Ishikawa (cell line): ENCODE results near the gene TM9SF1.

ENCODE experiments used
- CEBPB ChIP-seq: IDR thresholded peaks from 2 replicates; pipeline ENCODE4 v1.6.1; 2012
- CREB1 ChIP-seq: IDR thresholded peaks from 2 replicates; pipeline ENCODE4 v1.6.1; 2012; ENCODE audit warnings: low read depth
- EGR1 ChIP-seq: IDR thresholded peaks from 2 replicates; pipeline ENCODE4 v1.6.1; 2012
- EP300 ChIP-seq: IDR thresholded peaks from 2 replicates; pipeline ENCODE4 v1.6.1; 2012; ENCODE audit warnings: borderline replicate concordance
- FOXM1 ChIP-seq: IDR thresholded peaks from 2 replicates; pipeline ENCODE4 v1.6.1; 2012; ENCODE audit warnings: low read depth, borderline replicate concordance
- NFIC ChIP-seq: IDR thresholded peaks from 2 replicates; pipeline ENCODE4 v1.6.1; 2012
- RAD21 ChIP-seq: IDR thresholded peaks from 2 replicates; pipeline ENCODE4 v1.6.1; 2012; ENCODE audit warnings: low read depth
- TAF1 ChIP-seq: IDR thresholded peaks from 2 replicates; pipeline ENCODE4 v1.6.1; 2012; ENCODE audit warnings: low read depth, mild to moderate bottlenecking
- TCF12 ChIP-seq: IDR thresholded peaks from 2 replicates; pipeline ENCODE4 v1.6.1; 2012; ENCODE audit warnings: low read depth
- TEAD4 ChIP-seq: IDR thresholded peaks from 2 replicates; pipeline ENCODE4 v1.6.1; 2012
- YY1 ChIP-seq: IDR thresholded peaks from 2 replicates; pipeline ENCODE4 v1.6.1; 2012; ENCODE audit warnings: low read depth
- ZBTB7A ChIP-seq: IDR thresholded peaks from 2 replicates; pipeline ENCODE4 v1.6.1; 2012; ENCODE audit warnings: low read depth
- TF ChIP-seq, protein P1 (sequence below): IDR thresholded peaks from 2 replicates; pipeline ENCODE4 v1.6.1; 2012
- TF ChIP-seq, protein P2 (sequence below): IDR thresholded peaks from 2 replicates; pipeline ENCODE4 v1.6.1; 2012
- TF ChIP-seq, protein P3 (sequence below): IDR thresholded peaks from 2 replicates; pipeline ENCODE4 v1.6.1; 2012; ENCODE audit warnings: low read depth, mild to moderate bottlenecking

Gene TM9SF1

DNA sequence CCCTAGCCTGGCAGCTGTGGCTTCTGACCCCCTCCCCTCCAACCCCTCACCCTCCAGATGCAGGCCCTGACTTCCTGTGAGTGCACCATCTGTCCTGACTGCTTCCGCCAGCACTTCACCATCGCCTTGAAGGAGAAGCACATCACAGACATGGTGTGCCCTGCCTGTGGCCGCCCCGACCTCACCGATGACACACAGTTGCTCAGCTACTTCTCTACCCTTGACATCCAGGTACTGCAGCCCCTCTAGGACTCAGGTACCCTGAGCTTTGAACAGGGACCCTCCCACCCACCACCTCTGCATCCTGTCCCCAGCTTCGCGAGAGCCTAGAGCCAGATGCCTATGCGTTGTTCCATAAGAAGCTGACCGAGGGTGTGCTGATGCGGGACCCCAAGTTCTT, 40.1 kb downstream of the TM9SF1 start:
- TF ChIP-seq TCF12 (no peak), RAD21 (no peak), YY1 (no peak), EP300 (no peak), NFIC (no peak), TAF1 (no peak), CEBPB (no peak)
- TF ChIP-seq, protein P1, sequence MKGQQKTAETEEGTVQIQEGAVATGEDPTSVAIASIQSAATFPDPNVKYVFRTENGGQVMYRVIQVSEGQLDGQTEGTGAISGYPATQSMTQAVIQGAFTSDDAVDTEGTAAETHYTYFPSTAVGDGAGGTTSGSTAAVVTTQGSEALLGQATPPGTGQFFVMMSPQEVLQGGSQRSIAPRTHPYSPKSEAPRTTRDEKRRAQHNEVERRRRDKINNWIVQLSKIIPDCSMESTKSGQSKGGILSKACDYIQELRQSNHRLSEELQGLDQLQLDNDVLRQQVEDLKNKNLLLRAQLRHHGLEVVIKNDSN: no peak
- TF ChIP-seq, protein P2, sequence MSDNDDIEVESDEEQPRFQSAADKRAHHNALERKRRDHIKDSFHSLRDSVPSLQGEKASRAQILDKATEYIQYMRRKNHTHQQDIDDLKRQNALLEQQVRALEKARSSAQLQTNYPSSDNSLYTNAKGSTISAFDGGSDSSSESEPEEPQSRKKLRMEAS: no peak
- TF ChIP-seq, protein P3, sequence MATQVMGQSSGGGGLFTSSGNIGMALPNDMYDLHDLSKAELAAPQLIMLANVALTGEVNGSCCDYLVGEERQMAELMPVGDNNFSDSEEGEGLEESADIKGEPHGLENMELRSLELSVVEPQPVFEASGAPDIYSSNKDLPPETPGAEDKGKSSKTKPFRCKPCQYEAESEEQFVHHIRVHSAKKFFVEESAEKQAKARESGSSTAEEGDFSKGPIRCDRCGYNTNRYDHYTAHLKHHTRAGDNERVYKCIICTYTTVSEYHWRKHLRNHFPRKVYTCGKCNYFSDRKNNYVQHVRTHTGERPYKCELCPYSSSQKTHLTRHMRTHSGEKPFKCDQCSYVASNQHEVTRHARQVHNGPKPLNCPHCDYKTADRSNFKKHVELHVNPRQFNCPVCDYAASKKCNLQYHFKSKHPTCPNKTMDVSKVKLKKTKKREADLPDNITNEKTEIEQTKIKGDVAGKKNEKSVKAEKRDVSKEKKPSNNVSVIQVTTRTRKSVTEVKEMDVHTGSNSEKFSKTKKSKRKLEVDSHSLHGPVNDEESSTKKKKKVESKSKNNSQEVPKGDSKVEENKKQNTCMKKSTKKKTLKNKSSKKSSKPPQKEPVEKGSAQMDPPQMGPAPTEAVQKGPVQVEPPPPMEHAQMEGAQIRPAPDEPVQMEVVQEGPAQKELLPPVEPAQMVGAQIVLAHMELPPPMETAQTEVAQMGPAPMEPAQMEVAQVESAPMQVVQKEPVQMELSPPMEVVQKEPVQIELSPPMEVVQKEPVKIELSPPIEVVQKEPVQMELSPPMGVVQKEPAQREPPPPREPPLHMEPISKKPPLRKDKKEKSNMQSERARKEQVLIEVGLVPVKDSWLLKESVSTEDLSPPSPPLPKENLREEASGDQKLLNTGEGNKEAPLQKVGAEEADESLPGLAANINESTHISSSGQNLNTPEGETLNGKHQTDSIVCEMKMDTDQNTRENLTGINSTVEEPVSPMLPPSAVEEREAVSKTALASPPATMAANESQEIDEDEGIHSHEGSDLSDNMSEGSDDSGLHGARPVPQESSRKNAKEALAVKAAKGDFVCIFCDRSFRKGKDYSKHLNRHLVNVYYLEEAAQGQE: no peak

DNA sequence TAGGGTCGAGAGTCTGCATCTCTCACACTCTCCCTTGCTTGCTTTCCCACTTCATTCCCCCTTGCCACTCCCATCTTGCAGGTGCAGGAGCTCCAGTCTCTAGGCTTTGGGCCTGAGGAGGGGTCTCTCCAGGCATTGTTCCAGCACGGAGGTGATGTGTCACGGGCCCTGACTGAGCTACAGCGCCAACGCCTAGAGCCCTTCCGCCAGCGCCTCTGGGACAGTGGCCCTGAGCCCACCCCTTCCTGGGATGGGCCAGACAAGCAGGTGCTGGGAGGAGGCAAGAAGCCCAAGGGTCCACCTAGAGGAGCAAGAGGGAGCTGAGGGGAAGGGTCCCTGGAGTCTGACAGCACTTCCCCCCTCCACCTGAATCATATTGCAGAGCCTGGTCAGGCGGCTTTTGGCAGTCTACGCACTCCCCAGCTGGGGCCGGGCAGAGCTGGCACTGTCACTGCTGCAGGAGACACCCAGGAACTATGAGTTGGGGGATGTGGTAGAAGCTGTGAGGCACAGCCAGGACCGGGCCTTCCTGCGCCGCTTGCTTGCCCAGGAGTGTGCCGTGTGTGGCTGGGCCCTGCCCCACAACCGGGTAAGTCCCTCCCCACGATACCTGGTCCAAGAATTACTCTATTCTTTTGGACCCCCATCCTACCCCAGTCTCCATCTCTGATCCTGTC, 43.7 kb downstream of the TM9SF1 start:
- TF ChIP-seq, protein P1: no peak
- TF ChIP-seq RAD21: no peak
- TF ChIP-seq TCF12: no peak
- TF ChIP-seq EGR1: no peak
- TF ChIP-seq TAF1: no peak
- TF ChIP-seq NFIC: no peak
- TF ChIP-seq CREB1: no peak
- TF ChIP-seq FOXM1: no peak
- TF ChIP-seq CEBPB: no peak
- TF ChIP-seq TEAD4: no peak
- TF ChIP-seq, protein P3: no peak
- TF ChIP-seq YY1: no peak
- TF ChIP-seq, protein P2: no peak
- no peak for TF ChIP-seq EP300
- no peak for TF ChIP-seq ZBTB7A

DNA sequence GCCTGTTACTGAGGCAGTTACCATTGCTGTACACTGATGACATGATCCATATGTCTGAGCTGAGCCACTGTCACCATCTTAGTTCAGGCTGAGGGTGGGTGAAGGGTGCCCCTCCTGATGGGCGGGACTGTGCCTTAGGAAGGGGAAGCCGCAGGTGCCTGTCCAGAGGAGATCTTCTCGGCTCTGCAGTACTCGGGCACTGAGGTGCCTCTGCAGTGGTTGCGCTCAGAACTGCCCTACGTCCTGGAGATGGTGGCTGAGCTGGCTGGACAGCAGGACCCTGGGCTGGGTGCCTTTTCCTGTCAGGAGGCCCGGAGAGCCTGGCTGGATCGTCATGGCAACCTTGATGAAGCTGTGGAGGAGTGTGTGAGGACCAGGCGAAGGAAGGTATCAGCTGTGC, 44.2 kb downstream of the TM9SF1 start:
- TF ChIP-seq, protein P3: no peak
- TF ChIP-seq ZBTB7A: no peak

DNA sequence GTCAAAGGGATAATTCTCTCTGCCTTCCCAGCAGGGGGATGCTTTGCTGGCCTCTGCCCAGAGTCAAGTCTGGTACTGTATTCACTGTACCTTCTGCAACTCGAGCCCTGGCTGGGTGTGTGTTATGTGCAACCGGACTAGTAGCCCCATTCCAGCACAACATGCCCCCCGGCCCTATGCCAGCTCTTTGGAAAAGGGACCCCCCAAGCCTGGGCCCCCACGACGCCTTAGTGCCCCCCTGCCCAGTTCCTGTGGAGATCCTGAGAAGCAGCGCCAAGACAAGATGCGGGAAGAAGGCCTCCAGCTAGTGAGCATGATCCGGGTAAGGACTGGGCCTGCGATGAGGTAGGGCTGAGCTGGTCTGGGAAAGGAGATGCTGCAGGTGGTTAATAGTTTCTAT, 44.7 kb downstream of the TM9SF1 start:
- TF ChIP-seq TAF1 (no peak), FOXM1 (no peak), TEAD4 (no peak), EGR1 (no peak), TCF12 (no peak), NFIC (no peak)

DNA sequence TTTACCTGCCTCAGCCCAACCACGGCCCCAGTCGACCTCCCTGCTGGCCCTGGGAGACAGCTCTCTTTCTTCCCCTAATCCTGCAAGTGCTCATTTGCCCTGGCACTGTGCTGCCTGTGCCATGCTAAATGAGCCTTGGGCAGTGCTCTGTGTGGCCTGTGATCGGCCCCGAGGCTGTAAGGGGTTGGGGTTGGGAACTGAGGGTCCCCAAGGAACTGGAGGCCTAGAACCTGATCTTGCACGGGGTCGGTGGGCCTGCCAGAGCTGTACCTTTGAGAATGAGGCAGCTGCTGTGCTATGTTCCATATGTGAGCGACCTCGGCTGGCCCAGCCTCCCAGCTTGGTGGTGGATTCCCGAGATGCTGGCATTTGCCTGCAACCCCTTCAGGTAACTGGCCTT, 45.2 kb downstream of the TM9SF1 start:
- TF ChIP-seq CREB1 (no peak), CEBPB (no peak), FOXM1 (no peak)
- TF ChIP-seq, protein P2: no peak
